GM18520 (cell line): ENCODE data around the gene TGFA.

ENCODE experiments used
- ATAC-seq: cut with Tn5 transposase; IDR thresholded peaks from one replicate; pipeline ENCODE4 v1.9.1; 2021; ENCODE audit not compliant: unreplicated experiment

TGFA gene

GRCh38 chr2:70553584-70554337 lies at the start of gene TGFA:
Gene TGFA, minus strand, starts transcription at chr2:70553826. Its CDS starts 59 bp downstream, at chr2:70553767.
- no peak for ATAC-seq

GRCh38 chr2:70603066-70603465 lies 49.4 kb upstream of the TGFA start:
- ATAC-seq, result no peak

GRCh38 chr2:70598197-70598596 lies 44.6 kb upstream of the TGFA start:
- no peak for ATAC-seq

- no peak for ATAC-seq
Observed at GRCh38 chr2:70596739-70597138, 43.1 kb upstream of the TGFA start.

GRCh38 chr2:70596293-70596692 lies 42.7 kb upstream of the TGFA start:
- no peak for ATAC-seq

- no peak for ATAC-seq
Observed at GRCh38 chr2:70583091-70583490, 29.5 kb upstream of the TGFA start.

- ATAC-seq, result no peak
Observed at GRCh38 chr2:70580352-70580751, 26.7 kb upstream of the TGFA start.

GRCh38 chr2:70574618-70575017 lies 21.0 kb upstream of the TGFA start:
- no peak for ATAC-seq

- no peak for ATAC-seq
Observed at GRCh38 chr2:70574109-70574508, 20.5 kb upstream of the TGFA start.

GRCh38 chr2:70570041-70570661 lies 16.5 kb upstream of the TGFA start:
- ATAC-seq, result no peak

- no peak for ATAC-seq
Observed at GRCh38 chr2:70569559-70569958, 15.9 kb upstream of the TGFA start.

GRCh38 chr2:70566906-70567305 lies 13.3 kb upstream of the TGFA start:
- ATAC-seq, result no peak

- no peak for ATAC-seq
Observed at GRCh38 chr2:70566464-70566863, 12.8 kb upstream of the TGFA start.

GRCh38 chr2:70565039-70565731 lies 11.6 kb upstream of the TGFA start:
- no peak for ATAC-seq

- no peak for ATAC-seq
Observed at GRCh38 chr2:70561893-70562292, 8.3 kb upstream of the TGFA start.

- ATAC-seq, result no peak
Observed at GRCh38 chr2:70560442-70560841, 6.8 kb upstream of the TGFA start.

GRCh38 chr2:70560040-70560439 lies 6.4 kb upstream of the TGFA start:
- no peak for ATAC-seq

GRCh38 chr2:70558195-70558808 lies 4.7 kb upstream of the TGFA start:
- no peak for ATAC-seq

GRCh38 chr2:70557171-70557838 lies 3.7 kb upstream of the TGFA start:
- ATAC-seq, result no peak

- no peak for ATAC-seq
Observed at GRCh38 chr2:70556608-70557007, 3.0 kb upstream of the TGFA start.

GRCh38 chr2:70554338-70554892 lies 789 bp upstream of the TGFA start:
- ATAC-seq, result no peak
